Nephron (organoid): ENCODE results near the gene KASH5.

Source experiments
- H3K27ac Mint-ChIP-seq, 3 experiments: 2 replicates each; pipeline ENCODE4 v1.8.0; 2020; ENCODE audit warnings: mixed read lengths in 3 of 3, mild to moderate bottlenecking in 2 of 3, moderate library complexity in 1 of 3
- H3K27me3 Mint-ChIP-seq: 2 replicates; pipeline ENCODE4 v1.8.0; 2021; ENCODE audit warnings: low read depth, mild to moderate bottlenecking, moderate library complexity, mixed read lengths
- H3K36me3 Mint-ChIP-seq: 2 replicates; pipeline ENCODE4 v1.8.0; 2020; ENCODE audit warnings: low read depth, mixed read lengths
- H3K4me1 Mint-ChIP-seq: 2 replicates; pipeline ENCODE4 v1.8.0; 2020; ENCODE audit warnings: mixed read lengths
- H3K4me3 Mint-ChIP-seq, 3 experiments: 2 replicates each; pipeline ENCODE4 v1.8.0; 2020; ENCODE audit warnings: mild to moderate bottlenecking in 3 of 3, mixed read lengths in 3 of 3, moderate library complexity in 2 of 3
- H3K9me3 Mint-ChIP-seq: 2 replicates; pipeline ENCODE4 v1.8.0; 2020; ENCODE audit warnings: mixed read lengths
- CTCF ChIP-seq, 3 experiments: fragments of 200-600 bp; sonication (generic); IDR thresholded peaks; one replicate each; pipeline ENCODE4 v1.5.0; 2021; ENCODE audit warnings: antibody characterized with exemption in 3 of 3; ENCODE audit not compliant: unreplicated experiment in 3 of 3

Gene KASH5

GRCh38 chr19:49390131-49390928, 2.3 kb downstream of the KASH5 start:
- no peak overlapping the region for H3K27ac Mint-ChIP-seq
- TF ChIP-seq CTCF (IDR thresholded peaks at IDR 0.05; ENCODE audit: unreplicated experiment in 3 of 3), result no peak
- H3K4me3 Mint-ChIP-seq, result no peak overlapping the region
- no peaks in the 10 kb centered on the region for H3K36me3 Mint-ChIP-seq
- H3K4me1 Mint-ChIP-seq, result peaks cover 6% of the 10 kb centered on the region
- no peaks in the 10 kb centered on the region for H3K9me3 Mint-ChIP-seq
- H3K27me3 Mint-ChIP-seq, result peaks cover 24% of the 10 kb centered on the region

GRCh38 chr19:49390929-49391359, 2.9 kb downstream of the KASH5 start:
- Mint-ChIP-seq H3K4me3 (no peak overlapping the region), H3K27me3 (peaks cover 24% of the 10 kb centered on the region), H3K27ac (no peak overlapping the region), H3K9me3 (no peaks in the 10 kb centered on the region), H3K4me1 (peaks cover 6% of the 10 kb centered on the region), H3K36me3 (no peaks in the 10 kb centered on the region)
- TF ChIP-seq CTCF (IDR thresholded peaks at IDR 0.05; ENCODE audit: unreplicated experiment in 3 of 3), result no peak

GRCh38 chr19:49391581-49392399, 3.7 kb downstream of the KASH5 start:
- Mint-ChIP-seq H3K4me1 (peaks cover 6% of the 10 kb centered on the region), H3K27ac (peak overlapping the region in 1 of 3 experiments; percentile 55), H3K4me3 (no peak overlapping the region), H3K36me3 (no peaks in the 10 kb centered on the region), H3K27me3 (peaks cover 24% of the 10 kb centered on the region), H3K9me3 (no peaks in the 10 kb centered on the region)
- peak; percentile 85 to 88 (median 87) for TF ChIP-seq CTCF (IDR thresholded peaks at IDR 0.05; ENCODE audit: unreplicated experiment in 3 of 3)

- Mint-ChIP-seq H3K4me1 (peaks cover 24% of the 10 kb centered on the region), H3K9me3 (no peaks in the 10 kb centered on the region), H3K36me3 (no peaks in the 10 kb centered on the region), H3K4me3 (no peak overlapping the region), H3K27me3 (peaks cover 21% of the 10 kb centered on the region), H3K27ac (no peak overlapping the region)
- TF ChIP-seq CTCF (IDR thresholded peaks at IDR 0.05; ENCODE audit: unreplicated experiment in 3 of 3), result no peak
Measured at GRCh38 chr19:49393881-49394280, 5.8 kb downstream of the KASH5 start.

- H3K36me3 Mint-ChIP-seq, result no peaks in the 10 kb centered on the region
- H3K4me3 Mint-ChIP-seq, result no peak overlapping the region
- no peak overlapping the region for H3K27ac Mint-ChIP-seq
Measured at GRCh38 chr19:49395581-49396407, 7.7 kb downstream of the KASH5 start.

More at GRCh38 chr19:49395581-49396407, 7.7 kb downstream of the KASH5 start:
- H3K4me1 Mint-ChIP-seq, result peaks cover 26% of the 10 kb centered on the region
- no peak for TF ChIP-seq CTCF (IDR thresholded peaks at IDR 0.05; ENCODE audit: unreplicated experiment in 3 of 3)
- peaks cover 13% of the 10 kb centered on the region for H3K27me3 Mint-ChIP-seq
- H3K9me3 Mint-ChIP-seq, result no peaks in the 10 kb centered on the region
